NCI-H2196 (cell line): ENCODE data around the gene HTR3D.
A peak's percentile ranks its signal among the peaks of the same experiment; 100 is the strongest.
"Not testable (repeated sequence)": the region's sequence is repeated elsewhere in the genome, so short reads cannot be mapped to it uniquely, and the experiment has no call there.

ENCODE experiments used
- DNase-seq: peaks from one replicate; lab custom pipeline; 2025; ENCODE audit not compliant: unreplicated experiment; lab: John Stamatoyannopoulos, UW

Gene HTR3D, protein sequence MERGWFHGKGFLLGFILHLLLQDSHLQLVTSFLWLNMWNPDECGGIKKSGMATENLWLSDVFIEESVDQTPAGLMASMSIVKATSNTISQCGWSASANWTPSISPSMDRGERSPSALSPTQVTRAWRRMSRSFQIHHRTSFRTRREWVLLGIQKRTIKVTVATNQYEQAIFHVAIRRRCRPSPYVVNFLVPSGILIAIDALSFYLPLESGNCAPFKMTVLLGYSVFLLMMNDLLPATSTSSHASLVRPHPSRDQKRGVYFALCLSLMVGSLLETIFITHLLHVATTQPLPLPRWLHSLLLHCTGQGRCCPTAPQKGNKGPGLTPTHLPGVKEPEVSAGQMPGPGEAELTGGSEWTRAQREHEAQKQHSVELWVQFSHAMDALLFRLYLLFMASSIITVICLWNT

DNA sequence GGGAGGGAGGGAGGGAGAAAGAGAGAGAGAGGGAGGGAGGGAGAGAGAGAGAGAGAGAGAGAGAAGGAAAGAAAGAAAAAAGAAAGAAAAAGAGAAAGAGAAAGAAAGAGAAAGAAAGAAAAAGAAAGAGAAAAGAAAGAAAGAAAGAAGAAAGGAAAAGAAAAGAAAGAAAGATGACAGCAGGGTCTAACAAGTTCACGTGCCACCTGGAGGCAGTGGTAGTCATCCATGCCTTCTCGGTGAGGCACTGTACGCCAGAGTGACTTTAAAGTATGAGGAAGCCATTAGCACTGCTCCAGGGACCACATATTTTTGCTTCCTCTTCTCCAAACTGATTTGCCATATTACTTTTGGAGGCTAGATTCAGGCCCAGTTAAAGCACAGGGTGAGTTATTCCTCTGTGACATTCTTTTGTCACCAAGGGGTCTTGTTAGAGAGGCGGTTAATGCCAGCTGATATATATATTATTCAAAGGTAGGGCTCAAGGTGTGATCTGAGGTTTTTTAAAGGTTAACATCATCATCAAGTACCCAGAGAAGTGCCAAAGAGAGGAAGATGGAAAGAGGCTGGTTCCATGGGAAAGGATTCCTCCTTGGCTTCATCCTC, at the start of gene HTR3D:
HTR3D (plus strand) TSS at position 556 of the 606 bp plus-strand sequence; CDS start at position 556, 0 bp downstream.
- no peak for DNase-seq

GRCh38 chr3:183981990-183982644, 49.4 kb upstream of the HTR3D start:
- no peak for DNase-seq

- DNase-seq = no peak
Measured at GRCh38 chr3:183984127-183984740, 47.3 kb upstream of the HTR3D start.

GRCh38 chr3:183984749-183985729, 46.5 kb upstream of the HTR3D start:
- DNase-seq = no peak

DNA sequence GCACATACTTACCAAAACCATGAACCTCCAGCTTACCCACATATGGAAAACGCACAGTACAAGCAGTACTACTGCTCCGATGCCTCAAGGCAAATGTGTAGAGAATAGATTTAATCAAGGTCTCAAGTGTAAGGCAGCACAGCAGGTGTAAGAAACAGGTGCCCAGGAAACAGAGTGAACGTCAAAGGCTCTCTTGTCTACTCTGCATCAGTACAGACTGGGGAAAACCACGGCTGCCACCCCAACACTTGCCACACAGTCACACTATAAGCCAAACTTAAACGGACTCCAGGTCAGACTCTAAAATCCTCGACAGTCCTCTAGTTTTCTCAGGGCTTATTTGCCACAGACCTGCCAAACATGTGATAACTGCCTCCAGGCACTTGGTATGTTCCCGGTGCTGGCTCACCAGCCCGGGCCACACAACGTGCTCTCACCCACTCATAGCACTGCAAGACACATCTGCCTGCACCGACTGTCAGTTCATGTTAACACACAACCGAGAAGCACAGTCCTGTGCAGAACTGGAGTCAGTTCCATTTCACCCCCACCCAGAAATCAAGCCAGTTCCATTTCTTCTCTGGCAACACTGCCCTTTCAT, 44.4 kb upstream of the HTR3D start:
- DNase-seq = no peak

- no peak for DNase-seq
Measured at GRCh38 chr3:183988216-183988790, 43.2 kb upstream of the HTR3D start.

GRCh38 chr3:183991403-183991802, 40.1 kb upstream of the HTR3D start:
- no peak for DNase-seq

GRCh38 chr3:184001761-184002160, 29.8 kb upstream of the HTR3D start:
- DNase-seq = no peak

- no peak for DNase-seq
Measured at GRCh38 chr3:184002469-184002868, 29.1 kb upstream of the HTR3D start.

DNA sequence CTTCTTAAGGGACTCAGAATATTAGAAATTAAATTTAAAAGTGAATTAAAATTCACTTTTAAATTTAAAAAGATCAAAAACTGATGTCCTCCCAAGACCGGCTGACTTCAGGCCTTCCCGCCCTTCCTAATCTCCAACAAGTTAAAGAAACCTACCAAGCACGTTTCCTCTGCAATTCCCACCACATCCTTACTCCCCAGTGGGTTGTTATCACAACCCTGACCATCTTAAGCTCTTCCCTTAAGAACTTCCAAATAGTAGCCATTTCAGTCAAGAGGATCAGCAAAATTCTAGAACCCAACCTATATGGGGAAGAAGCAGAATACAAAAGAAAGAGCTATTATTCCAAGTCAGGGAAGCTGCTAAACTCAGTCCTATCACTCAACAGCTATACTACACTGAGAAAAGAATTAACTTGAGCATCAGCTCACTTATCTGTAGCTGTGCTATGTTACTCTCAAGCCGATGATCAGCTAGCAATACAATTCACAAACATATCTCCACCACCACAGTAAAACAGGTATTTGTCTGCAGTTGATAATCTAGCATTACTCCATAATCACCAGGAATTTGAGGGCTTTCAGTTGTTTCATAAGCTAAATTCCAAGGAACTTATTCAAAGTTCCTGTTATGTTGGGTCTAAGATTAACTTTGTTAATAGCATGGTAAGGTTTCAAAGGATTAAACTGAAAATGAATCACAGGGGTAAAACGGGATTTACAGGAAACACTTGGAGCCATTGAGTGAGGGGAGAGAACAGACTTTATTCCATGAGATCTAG, 28.2 kb upstream of the HTR3D start:
- no peak for DNase-seq

DNA sequence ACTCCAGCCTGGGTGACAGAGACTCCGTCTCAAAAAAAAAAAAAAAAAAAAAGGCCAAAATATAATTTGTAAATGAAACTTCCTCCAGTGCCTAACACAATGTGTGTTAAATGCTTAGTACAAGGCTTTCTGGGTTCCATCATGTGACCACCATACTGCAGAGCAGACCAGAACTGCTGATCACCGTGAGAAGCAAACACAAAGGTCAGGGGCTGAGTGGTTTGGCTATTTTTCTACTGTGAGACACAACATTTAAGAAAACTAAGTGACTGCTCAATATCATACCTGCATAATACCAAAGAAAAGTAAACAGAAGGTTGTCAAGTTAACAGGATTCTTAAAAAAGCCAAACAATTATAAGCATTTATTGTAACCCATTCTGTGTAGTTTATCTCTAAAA, 27.1 kb upstream of the HTR3D start:
- DNase-seq = no peak

DNA sequence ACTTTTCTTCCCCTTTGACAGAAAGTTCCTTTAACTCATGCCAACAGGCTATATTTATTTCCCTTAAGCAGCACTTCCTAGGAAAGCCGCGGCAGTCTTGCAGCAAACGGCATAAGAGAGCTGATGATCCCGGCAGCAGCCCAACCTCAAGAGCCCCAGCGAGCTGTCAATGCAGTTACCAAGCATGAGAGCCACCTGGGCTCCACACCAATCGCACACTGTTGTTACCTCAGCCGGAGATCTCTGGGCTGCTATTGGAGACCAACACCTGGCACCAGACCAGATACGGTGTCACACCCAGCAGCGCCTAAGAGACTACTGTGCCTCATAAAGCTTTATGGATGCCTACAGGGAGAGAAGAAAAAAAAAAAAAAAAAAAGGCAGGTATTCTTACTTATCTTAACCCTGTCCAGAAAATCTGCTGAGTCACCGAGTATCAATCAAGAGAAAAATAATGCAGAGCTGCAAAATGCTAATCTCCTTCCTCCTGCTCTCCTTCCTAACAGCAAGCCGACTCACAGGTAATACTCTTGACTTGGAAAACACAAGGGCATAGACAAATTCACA, 25.5 kb upstream of the HTR3D start:
- peak; percentile 97 for DNase-seq

GRCh38 chr3:184007143-184007813, 24.3 kb upstream of the HTR3D start:
- DNase-seq = not testable (repeated sequence)

DNA sequence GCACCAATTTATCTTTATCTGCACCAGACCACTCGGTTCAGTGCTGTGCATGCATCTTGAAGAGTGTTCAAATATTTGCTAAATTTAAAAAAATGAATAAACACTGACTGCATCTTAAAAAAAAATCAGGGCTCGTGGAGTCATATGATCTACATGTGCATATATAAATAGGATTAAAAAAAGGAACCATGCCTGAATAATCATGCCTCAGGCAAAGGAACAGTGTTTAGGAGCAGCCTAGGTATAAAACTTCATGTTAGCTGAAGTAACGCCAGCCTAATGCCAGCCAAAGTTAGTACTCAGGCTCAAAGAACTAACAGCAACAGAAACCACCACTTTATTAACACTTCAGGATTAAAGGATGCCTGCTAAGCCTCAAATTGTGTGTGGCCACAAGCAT, 23.4 kb upstream of the HTR3D start:
- DNase-seq = no peak

DNA sequence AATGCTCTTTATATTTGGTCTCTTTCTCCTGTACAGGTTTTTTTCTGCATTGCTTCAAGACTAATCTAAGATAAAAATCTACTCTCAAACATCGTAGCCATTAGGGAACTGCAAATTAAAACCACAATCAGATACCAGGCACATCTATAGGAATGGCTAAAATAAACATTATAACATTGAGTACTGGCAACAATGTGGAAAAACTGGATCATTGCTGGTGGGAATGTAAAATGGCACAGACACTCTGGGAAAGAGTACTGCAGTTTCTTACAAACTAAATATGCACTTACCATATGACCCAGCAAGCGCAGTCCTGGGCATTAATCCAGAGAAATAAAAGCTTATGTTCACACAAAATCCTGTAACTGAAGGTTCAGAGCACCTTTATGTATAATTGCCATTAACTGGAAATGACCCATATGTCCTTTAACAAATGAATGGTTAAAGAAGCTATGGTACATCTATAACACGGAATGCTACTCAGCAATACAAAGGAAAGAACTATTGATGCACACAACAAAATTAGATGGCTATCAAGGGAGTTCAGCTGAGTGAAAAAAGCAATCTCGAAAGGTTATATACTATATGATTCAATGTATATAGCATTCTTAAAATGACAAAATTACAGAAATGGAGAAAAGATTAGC, 20.2 kb upstream of the HTR3D start:
- DNase-seq = no peak

DNA sequence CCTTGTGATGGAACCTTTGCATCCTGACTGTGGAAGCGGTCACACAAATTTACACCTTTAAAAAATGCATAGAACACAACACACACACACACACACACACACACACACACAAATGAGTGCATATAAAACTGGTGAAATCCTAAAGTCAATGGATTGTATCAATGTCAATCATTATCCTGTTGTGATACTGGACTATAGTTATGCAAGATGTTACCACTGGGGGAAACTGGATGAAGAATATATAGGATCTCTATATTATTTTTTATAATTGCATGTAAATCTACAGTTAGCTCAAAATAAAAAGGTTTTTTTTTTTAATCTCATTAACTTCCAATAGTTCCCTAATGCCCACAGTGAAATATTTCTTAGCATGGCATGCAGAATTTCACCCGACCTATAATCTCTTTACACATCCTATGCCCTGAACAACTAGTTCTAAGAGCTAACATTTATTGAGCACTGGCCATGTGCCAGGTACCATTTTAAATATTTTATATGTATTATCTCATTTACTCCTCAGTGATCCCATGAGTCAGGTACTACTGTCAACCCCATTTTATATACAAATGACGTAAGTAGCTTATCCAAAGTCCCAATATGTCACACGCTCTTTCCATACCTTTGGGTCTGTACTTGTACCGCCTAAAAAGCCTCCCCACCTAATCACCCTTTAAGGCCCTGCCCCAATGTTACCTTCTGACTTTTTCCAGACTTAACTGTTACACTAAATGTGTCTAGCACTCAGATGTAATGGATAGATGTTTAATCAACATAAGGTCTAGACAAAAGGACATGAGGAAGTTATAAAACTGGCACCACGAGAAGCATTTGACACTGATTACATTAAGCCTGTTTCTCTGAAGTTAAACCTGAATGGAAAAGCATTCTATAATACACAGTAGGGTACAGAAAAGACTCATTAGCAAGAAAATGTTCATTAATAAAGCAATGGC, 19.3 kb upstream of the HTR3D start:
- no peak for DNase-seq
